Measurements from ENCODE around the gene GIT2.

GIT2 gene

GRCh38 chr12:109982210-109982609, 14.0 kb downstream of the GIT2 start:
- no peak for DNase-seq (ENCODE audit: low spot score)

GRCh38 chr12:109981311-109981710, 14.9 kb downstream of the GIT2 start:
- DNase-seq (ENCODE audit: low spot score): no peak

- DNase-seq (ENCODE audit: low spot score): no peak
Observed at GRCh38 chr12:109972821-109973220, 23.3 kb downstream of the GIT2 start.

GRCh38 chr12:109968801-109969200, 27.4 kb downstream of the GIT2 start:
- no peak for DNase-seq (ENCODE audit: low spot score)

GRCh38 chr12:109968032-109968420, 28.1 kb downstream of the GIT2 start:
- DNase-seq (ENCODE audit: low spot score): no peak

GRCh38 chr12:109967383-109968031, 28.7 kb downstream of the GIT2 start:
- DNase-seq (ENCODE audit: low spot score): no peak

GRCh38 chr12:109966546-109966945, 29.6 kb downstream of the GIT2 start:
- DNase-seq (ENCODE audit: low spot score): no peak

- no peak for DNase-seq (ENCODE audit: low spot score)
Observed at GRCh38 chr12:109963743-109964429, 32.3 kb downstream of the GIT2 start.

GRCh38 chr12:109963330-109963729, 32.8 kb downstream of the GIT2 start:
- no peak for DNase-seq (ENCODE audit: low spot score)

- DNase-seq (ENCODE audit: low spot score): no peak
Observed at GRCh38 chr12:109962398-109962797, 33.8 kb downstream of the GIT2 start.

- DNase-seq (ENCODE audit: low spot score): no peak
Observed at GRCh38 chr12:109961612-109962011, 34.6 kb downstream of the GIT2 start.

- DNase-seq (ENCODE audit: low spot score): no peak
Observed at GRCh38 chr12:109961201-109961600, 35.0 kb downstream of the GIT2 start.

- no peak for DNase-seq (ENCODE audit: low spot score)
Observed at GRCh38 chr12:109959411-109960093, 36.6 kb downstream of the GIT2 start.

GRCh38 chr12:109958374-109958773, 37.8 kb downstream of the GIT2 start:
- DNase-seq (ENCODE audit: low spot score): no peak

GRCh38 chr12:109953656-109954055, 42.5 kb downstream of the GIT2 start:
- no peak for DNase-seq (ENCODE audit: low spot score)

- DNase-seq (ENCODE audit: low spot score): no peak
Observed at GRCh38 chr12:109952873-109953272, 43.3 kb downstream of the GIT2 start.

GRCh38 chr12:109952160-109952858, 43.9 kb downstream of the GIT2 start:
- no peak for DNase-seq (ENCODE audit: low spot score)

GRCh38 chr12:109951751-109952150, 44.4 kb downstream of the GIT2 start:
- DNase-seq (ENCODE audit: low spot score): no peak

GRCh38 chr12:109951136-109951535, 45.0 kb downstream of the GIT2 start:
- DNase-seq (ENCODE audit: low spot score): no peak

- no peak for DNase-seq (ENCODE audit: low spot score)
Observed at GRCh38 chr12:109950625-109951024, 45.5 kb downstream of the GIT2 start.

GRCh38 chr12:109949089-109949488, 47.1 kb downstream of the GIT2 start:
- no peak for DNase-seq (ENCODE audit: low spot score)

GRCh38 chr12:109948368-109948767, 47.8 kb downstream of the GIT2 start:
- no peak for DNase-seq (ENCODE audit: low spot score)

All from SK-N-DZ (cell line).